Mesenchymal stem cell (in vitro differentiated cells and primary cell): ENCODE results near the gene ACOT7.
A peak's percentile ranks its signal among the peaks of the same experiment; 100 is the strongest.

Experiments used
- DNase-seq: peaks from one replicate; pipeline ENCODE4 v3.0.0-alpha.2; 2013
- H2AFZ ChIP-seq: one replicate; pipeline ENCODE4 v1.6.1; 2013; ENCODE audit warnings: low read depth, mild to moderate bottlenecking, control low read depth, inconsistent platforms, low read length, moderate library complexity
- H2AK5ac ChIP-seq: 2 replicates; pipeline ENCODE4 v1.6.1; 2013; ENCODE audit warnings: low read length, moderate library complexity, mild to moderate bottlenecking, inconsistent platforms; ENCODE audit not compliant: severe bottlenecking
- H2BK120ac ChIP-seq: one replicate; pipeline ENCODE4 v1.6.1; 2013; ENCODE audit warnings: low read depth, mild to moderate bottlenecking, inconsistent platforms, low read length, moderate library complexity
- H2BK12ac ChIP-seq, 2 experiments: one replicate each; pipeline ENCODE4 v1.6.1; 2013; ENCODE audit warnings: inconsistent platforms in 2 of 2, low read length in 2 of 2, mild to moderate bottlenecking in 2 of 2, moderate library complexity in 2 of 2, control low read depth in 1 of 2
- H2BK15ac ChIP-seq: one replicate; pipeline ENCODE4 v1.6.1; 2013; ENCODE audit warnings: mild to moderate bottlenecking, low read depth, inconsistent platforms; ENCODE audit not compliant: poor library complexity, severe bottlenecking
- H2BK5ac ChIP-seq: 2 replicates; pipeline ENCODE4 v1.6.1; 2013; ENCODE audit warnings: low read depth, mild to moderate bottlenecking, low read length, control low read depth, inconsistent platforms; ENCODE audit not compliant: poor library complexity, severe bottlenecking
- H3K14ac ChIP-seq, 2 experiments: one replicate each; pipeline ENCODE4 v1.6.1; 2013; ENCODE audit warnings: inconsistent platforms in 2 of 2, low read length in 2 of 2, control low read depth in 1 of 2, mild to moderate bottlenecking in 1 of 2, moderate library complexity in 1 of 2
- H3K18ac ChIP-seq, 2 experiments: one replicate each; pipeline ENCODE4 v1.6.1; 2013; ENCODE audit warnings: inconsistent platforms in 2 of 2, low read length in 2 of 2, control low read depth in 1 of 2, low read depth in 1 of 2, mild to moderate bottlenecking in 1 of 2
- H3K23ac ChIP-seq, 2 experiments: one replicate each; pipeline ENCODE4 v1.6.1; 2013; ENCODE audit warnings: inconsistent platforms in 2 of 2, low read length in 2 of 2, mild to moderate bottlenecking in 2 of 2, moderate library complexity in 2 of 2, control low read depth in 1 of 2
- H3K27ac ChIP-seq: 2 replicates; pipeline ENCODE4 v1.5.1; 2013; ENCODE audit warnings: mild to moderate bottlenecking, moderate library complexity, low read length, control low read depth, inconsistent platforms; ENCODE audit not compliant: poor library complexity, severe bottlenecking
- H3K27me3 ChIP-seq, 2 experiments: 2 replicates each; pipeline versions ENCODE4 v1.6.1 to v1.7.0; 2013; ENCODE audit warnings: low read length in 2 of 2, mild to moderate bottlenecking in 2 of 2, moderate library complexity in 2 of 2, control low read depth in 1 of 2, inconsistent platforms in 1 of 2; ENCODE audit not compliant: control insufficient read depth in 1 of 2, insufficient read depth in 1 of 2
- H3K36me3 ChIP-seq, 2 experiments: 2 replicates each; pipeline versions ENCODE4 v1.6.1 to v1.7.0; 2013; ENCODE audit warnings: low read length in 2 of 2, control low read depth in 1 of 2, inconsistent platforms in 1 of 2, low read depth in 1 of 2, mild to moderate bottlenecking in 1 of 2; ENCODE audit not compliant: insufficient read depth in 2 of 2, control insufficient read depth in 1 of 2
- H3K4ac ChIP-seq, 2 experiments: one replicate each; pipeline ENCODE4 v1.6.1; 2013; ENCODE audit warnings: inconsistent platforms in 2 of 2, low read length in 2 of 2, mild to moderate bottlenecking in 2 of 2, moderate library complexity in 2 of 2, control low read depth in 1 of 2, low read depth in 1 of 2
- H3K4me1 ChIP-seq: 2 replicates; pipeline ENCODE4 v1.6.1; 2013; ENCODE audit warnings: low read depth, low read length, control low read depth; ENCODE audit not compliant: control insufficient read depth, insufficient read depth
- H3K4me2 ChIP-seq: 2 replicates; pipeline ENCODE4 v1.6.1; 2013; ENCODE audit warnings: low read length, mild to moderate bottlenecking, inconsistent platforms; ENCODE audit not compliant: poor library complexity, severe bottlenecking
- H3K4me3 ChIP-seq, 2 experiments: 2 replicates each; pipeline versions ENCODE4 v1.5.1 to v1.7.0; 2013; ENCODE audit warnings: low read length in 2 of 2, mild to moderate bottlenecking in 2 of 2, control low read depth in 1 of 2, low read depth in 1 of 2; ENCODE audit not compliant: insufficient read depth in 1 of 2
- H3K79me1 ChIP-seq: replicated peaks from 2 replicates; pipeline ENCODE4 v1.6.1; 2013; ENCODE audit warnings: mild to moderate bottlenecking, control low read depth, low read length, inconsistent platforms; ENCODE audit not compliant: poor library complexity, severe bottlenecking
- H3K9ac ChIP-seq: 2 replicates; pipeline ENCODE4 v1.7.0; 2013; ENCODE audit warnings: mild to moderate bottlenecking, low read length, moderate library complexity
- H3K9me3 ChIP-seq: 2 replicates; pipeline ENCODE4 v1.7.0; 2013; ENCODE audit warnings: mild to moderate bottlenecking, low read length; ENCODE audit not compliant: control insufficient read depth
- H4K8ac ChIP-seq: one replicate; pipeline ENCODE4 v1.6.1; 2013; ENCODE audit warnings: inconsistent platforms, mild to moderate bottlenecking, low read length, moderate library complexity
- H4K91ac ChIP-seq: one replicate; pipeline ENCODE4 v1.6.1; 2013; ENCODE audit warnings: mild to moderate bottlenecking, low read length, inconsistent platforms
- WGBS: methylation state at CpG from one replicate; pipeline ENCODE4 v1.1.7; 2013; ENCODE audit warnings: mixed read lengths; 5-methylcytosine and 5-hydroxymethylcytosine counted together

The ACOT7 gene

GRCh38 chr1:6359216-6360116 lies 34.1 kb downstream of the ACOT7 start:
- H2AFZ ChIP-seq: peak overlapping the region; percentile 1
- H3K27ac ChIP-seq: peak overlapping the region; percentile 45
- no peaks in the 10 kb centered on the region for H3K27me3 ChIP-seq
- H3K18ac ChIP-seq: peak overlapping the region; percentile 86 to 92
- WGBS: 41% methylated on average over 10 of the region's 13 CpGs
- peak overlapping the region; percentile 95 for H4K91ac ChIP-seq
- peak overlapping the region; percentile 84 for H2BK120ac ChIP-seq
- peak overlapping the region; percentile 8 for H3K4me2 ChIP-seq
- H2AK5ac ChIP-seq: no peak overlapping the region
- H3K36me3 ChIP-seq: peaks cover 0 to 3% of the 10 kb centered on the region in 2 experiments
- H2BK12ac ChIP-seq: peak overlapping the region; percentile 65 to 85
- H3K23ac ChIP-seq: no peak overlapping the region
- peaks cover 29% of the 10 kb centered on the region for H3K4me1 ChIP-seq
- peak overlapping the region; percentile 12 for H2BK15ac ChIP-seq
- H3K4me3 ChIP-seq: peak overlapping the region in 1 of 2 experiments; percentile 35
- no peak overlapping the region for H2BK5ac ChIP-seq
- H3K79me1 ChIP-seq: peaks cover 30% of the 10 kb centered on the region
- peak overlapping the region in 1 of 2 experiments; percentile 63 for H3K4ac ChIP-seq
- H3K9ac ChIP-seq: peak overlapping the region; percentile 86
- peak; percentile 96 for DNase-seq
- H4K8ac ChIP-seq: peak overlapping the region; percentile 97
- H3K9me3 ChIP-seq: no peaks in the 10 kb centered on the region
- no peak overlapping the region for H3K14ac ChIP-seq

- peaks cover 34% of the 10 kb centered on the region for H3K4me1 ChIP-seq
- peak overlapping the region; percentile 86 for H3K9ac ChIP-seq
- peak overlapping the region; percentile 70 to 72 for H2BK12ac ChIP-seq
- peak overlapping the region; percentile 95 for H2BK15ac ChIP-seq
- H2BK120ac ChIP-seq: peak overlapping the region; percentile 59
- peak overlapping the region; percentile 97 for H4K8ac ChIP-seq
- H3K4ac ChIP-seq: peak overlapping the region; percentile 45 to 52
- peak; percentile 93 for DNase-seq
- H3K14ac ChIP-seq: peak overlapping the region in 1 of 2 experiments; percentile 0
- no peak overlapping the region for H3K4me3 ChIP-seq
- no peaks in the 10 kb centered on the region for H3K27me3 ChIP-seq
- H3K36me3 ChIP-seq: peaks cover 0 to 3% of the 10 kb centered on the region in 2 experiments
- H3K23ac ChIP-seq: peak overlapping the region in 1 of 2 experiments; percentile 23
- no peak overlapping the region for H2BK5ac ChIP-seq
- peak overlapping the region; percentile 95 for H4K91ac ChIP-seq
- H3K27ac ChIP-seq: no peak overlapping the region
- peak overlapping the region; percentile 40 for H2AK5ac ChIP-seq
- no peak overlapping the region for H3K4me2 ChIP-seq
- H3K9me3 ChIP-seq: no peaks in the 10 kb centered on the region
- H3K18ac ChIP-seq: peak overlapping the region; percentile 61 to 92
- no peak overlapping the region for H2AFZ ChIP-seq
- 83% methylated on average over 8 of the region's 10 CpGs for WGBS
- peaks cover 32% of the 10 kb centered on the region for H3K79me1 ChIP-seq
These were observed 34.8 kb downstream of the ACOT7 start for GRCh38 chr1:6358757-6359201.

- Histone ChIP-seq H3K9ac (peak overlapping the region; percentile 86), H4K8ac (peak overlapping the region; percentile 80), H2BK15ac (peak overlapping the region; percentile 95), H3K27me3 (no peaks in the 10 kb centered on the region), H3K79me1 (peaks cover 31% of the 10 kb centered on the region), H3K9me3 (no peaks in the 10 kb centered on the region), H4K91ac (peak overlapping the region; percentile 84), H3K23ac (no peak overlapping the region), H3K27ac (no peak overlapping the region), H2AFZ (no peak overlapping the region), H3K36me3 (peaks cover 0 to 3% of the 10 kb centered on the region in 2 experiments), H2BK5ac (no peak overlapping the region), H3K4me2 (no peak overlapping the region), H3K4me1 (peaks cover 38% of the 10 kb centered on the region), H3K4ac (peak overlapping the region; percentile 45 to 52), H2BK12ac (peak overlapping the region; percentile 70 to 72), H2AK5ac (peak overlapping the region; percentile 40), H3K4me3 (no peak overlapping the region), H3K14ac (peak overlapping the region in 1 of 2 experiments; percentile 6), H2BK120ac (no peak overlapping the region), H3K18ac (peak overlapping the region; percentile 14 to 66)
- DNase-seq: peak; percentile 49
- 94% methylated on average over 10 of the region's 10 CpGs for WGBS
These were observed 35.4 kb downstream of the ACOT7 start for GRCh38 chr1:6358144-6358624.
